H1 (cell line): ENCODE measurements around the gene SPPL2B. TPM values are rescaled to one million over a fixed set of nuclear protein-coding genes. Genes with fewer than 3 reads are reported as not detected.

ENCODE experiments used
- BACH1 ChIP-seq: IDR thresholded peaks from 2 replicates; pipeline ENCODE4 v1.6.1; 2012; ENCODE audit warnings: low read length, improper control_type of control experiment
- BCL11A ChIP-seq, 2 experiments: IDR thresholded peaks; one replicate each; pipeline ENCODE4 v1.6.1; 2011; ENCODE audit warnings: low read depth in 2 of 2, low read length in 2 of 2, mild to moderate bottlenecking in 2 of 2
- BRCA1 ChIP-seq: IDR thresholded peaks from 2 replicates; pipeline ENCODE4 v1.6.1; 2012; ENCODE audit warnings: low read depth, low read length, improper control_type of control experiment
- CEBPB ChIP-seq: IDR thresholded peaks from 2 replicates; pipeline ENCODE4 v1.6.1; 2012; ENCODE audit warnings: low read depth, low read length
- CHD2 ChIP-seq: IDR thresholded peaks from 2 replicates; pipeline ENCODE4 v1.6.1; 2012; ENCODE audit warnings: low read length, improper control_type of control experiment
- CTBP2 ChIP-seq: IDR thresholded peaks from 2 replicates; pipeline ENCODE4 v1.7.0; 2011; ENCODE audit warnings: borderline replicate concordance, mild to moderate bottlenecking, moderate library complexity, mixed read lengths, low read length; ENCODE audit not compliant: insufficient read depth, insufficient read length
- FOSL1 ChIP-seq: IDR thresholded peaks from 2 replicates; pipeline ENCODE4 v1.6.1; 2011; ENCODE audit warnings: mild to moderate bottlenecking, low read depth, low read length, moderate library complexity; ENCODE audit not compliant: insufficient read depth
- GTF2F1 ChIP-seq: IDR thresholded peaks from 2 replicates; pipeline ENCODE4 v1.6.1; 2012; ENCODE audit warnings: low read depth, low read length, improper control_type of control experiment, borderline replicate concordance
- JUN ChIP-seq: IDR thresholded peaks from 2 replicates; pipeline ENCODE4 v1.6.1; 2011; ENCODE audit warnings: low read depth, mild to moderate bottlenecking, improper control_type of control experiment, low read length
- JUND ChIP-seq: IDR thresholded peaks from 2 replicates; pipeline ENCODE4 v1.6.1; 2011; ENCODE audit warnings: mild to moderate bottlenecking, improper control_type of control experiment, low read length
- POLR2AphosphoS5 ChIP-seq: IDR thresholded peaks from 2 replicates; pipeline ENCODE4 v1.6.1; 2011; ENCODE audit warnings: low read depth, low read length
- RBBP5 ChIP-seq: IDR thresholded peaks from 2 replicates; pipeline ENCODE4 v1.7.1; 2012; ENCODE audit warnings: low read depth, mild to moderate bottlenecking, inconsistent platforms, low read length, moderate library complexity, borderline replicate concordance
- RXRA ChIP-seq: IDR thresholded peaks from 2 replicates; pipeline ENCODE4 v1.6.1; 2011; ENCODE audit warnings: low read depth, mild to moderate bottlenecking, low read length, moderate library complexity; ENCODE audit not compliant: insufficient read depth
- SAP30 ChIP-seq: fragments of 300-600 bp; sonication (generic); IDR thresholded peaks from 2 replicates; pipeline ENCODE4 v1.7.1; 2012; ENCODE audit warnings: low read length, moderate library complexity, mild to moderate bottlenecking, inconsistent platforms; ENCODE audit not compliant: insufficient read depth, insufficient replicate concordance
- SIN3A ChIP-seq, 2 experiments: IDR thresholded peaks in 1 of 2; conservative IDR thresholded peaks in 1 of 2; 2 replicates each; pipeline ENCODE4 v1.6.1; 2011 to 2012; ENCODE audit warnings: low read length in 2 of 2, improper control_type of control experiment in 1 of 2, low read depth in 1 of 2, mild to moderate bottlenecking in 1 of 2
- SP4 ChIP-seq: IDR thresholded peaks from 2 replicates; pipeline ENCODE4 v1.6.1; 2012; ENCODE audit warnings: low read length, inconsistent platforms
- TAF7 ChIP-seq: optimal IDR thresholded peaks from 2 replicates; pipeline ENCODE3; 2011; ENCODE audit warnings: low read depth, mild to moderate bottlenecking, inconsistent platforms, low read length, moderate library complexity, borderline replicate concordance
- TCF12 ChIP-seq: IDR thresholded peaks from 2 replicates; pipeline ENCODE4 v1.6.1; 2011; ENCODE audit warnings: low read depth, mild to moderate bottlenecking, low read length
- YY1 ChIP-seq: IDR thresholded peaks from 2 replicates; pipeline ENCODE4 v1.6.1; 2011; ENCODE audit warnings: low read depth, mild to moderate bottlenecking, low read length
- ZNF274 ChIP-seq: IDR thresholded peaks from 2 replicates; pipeline ENCODE4 v1.7.0; 2012; ENCODE audit warnings: low read length, borderline replicate concordance; ENCODE audit errors: extremely low read depth
- polyA plus RNA-seq, 7 experiments: library from polyadenylated mRNA; depleted of rRNA in 3 of 7; stranded (reverse) in 5 of 7; unstranded in 2 of 7; fragments of >200 nt in 5 of 7; fragments of 200-250 nt in 2 of 7; gene quantifications; 1 replicate in 5 of 7; 2 replicates in 1 of 7; 4 replicates in 1 of 7; pipeline versions ENCODE4 v1.2.1 to v1.2.3, GENCODE V29; 2011 to 2013; ENCODE audit warnings: missing spikeins in 2 of 7, mixed read lengths in 2 of 7
- total RNA-seq: library from RNA; stranded (reverse); fragmentation: NEBNext Ultra II Directional; extraction: Animal tissue kit (Norgen Biotek cat#: 25700); gene quantifications from 2 replicates; pipeline ENCODE4 v1.2.1, GENCODE V29; 2021

Gene SPPL2B
- total and polyA plus RNA-seq, 2 of the 8 experiments (the other 6 are each of a cell fraction or from before 2014, with no cell fraction given) = 34.8 to 55.7 TPM

- no peak for TF ChIP-seq BRCA1
- TF ChIP-seq GTF2F1 = no peak
- TF ChIP-seq JUND = peak; percentile 93
- no peak for TF ChIP-seq FOSL1
- TF ChIP-seq CHD2 = peak; percentile 46; the same call in 1 of the 2 replicates
- no peak for TF ChIP-seq TAF7
- TF ChIP-seq ZNF274 = no peak
- 0 out of 2 replicates have a peak, but pooled peaks have one; percentile 20 for TF ChIP-seq YY1
- 0 out of 2 replicates have a peak, but pooled peaks have one; percentile 51 for TF ChIP-seq RBBP5
- TF ChIP-seq POLR2AphosphoS5 = peak; percentile 34; the same call in 1 of the 2 replicates
- no peak for TF ChIP-seq RXRA
- no peak for TF ChIP-seq SAP30
- peak; percentile 27; the same call in 1 of the 2 replicates for TF ChIP-seq BACH1
- no peak for TF ChIP-seq CEBPB
- no peak for TF ChIP-seq CTBP2
- TF ChIP-seq JUN = peak; percentile 49; the same call in 1 of the 2 replicates
- TF ChIP-seq SIN3A (conservative IDR thresholded peaks at IDR 0.05 in 1 of 2, IDR thresholded peaks at IDR 0.05 in 1 of 2; ENCODE audit: low read depth in 1 of 2, low read length in 2 of 2) = no peak
- TF ChIP-seq TCF12 = no peak
- no peak for TF ChIP-seq BCL11A (IDR thresholded peaks at IDR 0.05; ENCODE audit: low read depth in 2 of 2, low read length in 2 of 2)
- 0 out of 2 replicates have a peak, but pooled peaks have one; percentile 46 for TF ChIP-seq SP4
- TF ChIP-seq, all 59 proteins: peak for 13
Measured at GRCh38 chr19:2385053-2385721, 56.7 kb downstream of the SPPL2B start (continued).
